BJ (cell line): ENCODE data around the gene ELK1. TPM values are rescaled to one million over a fixed set of nuclear protein-coding genes. Genes with fewer than 3 reads are reported as not detected.

ENCODE experiments used
- CTCF ChIA-PET: fragments of 350-600 bp; formaldehyde crosslinking; extraction: SDS; loops from one replicate; lab custom pipeline; 2021; ENCODE audit warnings: antibody characterized with exemption, inconsistent platforms; lab: Yijun Ruan, JAX
- POLR2A ChIA-PET: fragments of 300-600 bp; sonication (Branson Sonifier 250); formaldehyde crosslinking; extraction: SDS; loops from one replicate; lab custom pipeline; 2021; ENCODE audit warnings: antibody characterized with exemption; lab: Charles Lee
- DNase-seq: peaks from one replicate; pipeline ENCODE4 v3.0.0-alpha.2; 2011; ENCODE audit warnings: low read depth
- H3K27me3 ChIP-seq: 2 replicates; pipeline ENCODE4 v1.6.0; 2011; ENCODE audit warnings: low read length; ENCODE audit not compliant: control insufficient read depth, insufficient read depth
- H3K36me3 ChIP-seq: 2 replicates; pipeline ENCODE4 v1.5.1; 2011; ENCODE audit warnings: low read length; ENCODE audit not compliant: control insufficient read depth, insufficient read depth
- H3K4me3 ChIP-seq: 2 replicates; pipeline ENCODE4 v1.5.1; 2011; ENCODE audit warnings: low read depth, mild to moderate bottlenecking, control low read depth, low read length
- CTCF ChIP-seq: IDR thresholded peaks from 2 replicates; pipeline ENCODE4 v1.5.1; 2011; ENCODE audit warnings: low read depth, mild to moderate bottlenecking, control low read depth, inconsistent platforms, low read length, moderate library complexity; ENCODE audit not compliant: insufficient read depth
- polyA plus RNA-seq: library from polyadenylated mRNA; depleted of rRNA; stranded (reverse); fragments of >200 nt; gene quantifications from 2 replicates; pipeline ENCODE4 v1.2.3, GENCODE V29; 2011

The ELK1 gene
- polyA plus RNA-seq, 1 experiment = 22.4 TPM

DNA sequence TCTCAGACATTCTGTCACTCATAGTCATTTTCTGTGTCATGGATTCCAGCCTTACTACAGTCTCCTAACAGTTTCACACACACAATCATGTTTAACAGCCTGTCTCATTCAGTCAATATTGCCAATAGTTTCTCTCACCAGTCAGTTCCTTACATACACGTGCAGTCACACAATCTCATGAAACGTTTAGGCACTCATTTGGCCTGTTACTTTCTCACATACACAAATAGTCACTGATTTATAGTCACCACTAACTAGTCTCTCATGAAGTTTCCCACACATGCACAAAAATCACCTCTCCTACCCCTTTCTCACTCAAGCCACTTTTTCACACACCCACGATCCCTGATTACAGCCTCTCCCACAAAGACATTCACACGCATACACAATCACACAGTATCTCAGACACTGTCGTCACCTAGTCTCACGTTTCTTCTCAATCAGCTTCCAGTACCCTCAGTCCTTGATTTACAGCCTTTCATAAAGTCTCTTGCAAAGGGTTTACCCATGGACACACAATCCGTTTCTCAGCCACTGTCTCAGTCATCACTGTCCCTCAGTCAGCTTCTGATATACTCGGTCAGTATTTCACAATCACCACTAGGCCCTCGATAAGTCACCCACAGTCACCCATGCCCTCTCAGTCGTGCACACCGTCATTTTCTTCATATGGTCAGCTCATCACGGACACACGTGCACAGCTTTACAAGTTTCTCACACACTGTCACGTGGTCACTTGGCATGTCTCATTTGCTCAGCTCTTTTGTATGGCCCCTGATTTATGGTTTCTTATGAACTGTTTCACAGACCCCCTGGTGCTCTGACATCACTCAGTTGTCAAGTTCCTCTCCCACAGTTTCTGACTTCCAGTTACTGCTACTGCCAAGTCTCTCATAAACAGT is 16.4 kb downstream of the ELK1 start:
- ChIA-PET CTCF (interaction anchor here (0.6 to 2.8 kb wide), 2 partner anchors 10 to 142 kb away, joined by 3 to 7 read pairs; no protein-coding TSS in a partner anchor), POLR2A (no interaction called here)
- Histone ChIP-seq H3K27me3 (no peaks in the 10 kb centered on the region), H3K4me3 (no peak overlapping the region), H3K36me3 (peaks cover 3% of the 10 kb centered on the region)
- TF ChIP-seq CTCF = no peak
- DNase-seq = no peak

DNA sequence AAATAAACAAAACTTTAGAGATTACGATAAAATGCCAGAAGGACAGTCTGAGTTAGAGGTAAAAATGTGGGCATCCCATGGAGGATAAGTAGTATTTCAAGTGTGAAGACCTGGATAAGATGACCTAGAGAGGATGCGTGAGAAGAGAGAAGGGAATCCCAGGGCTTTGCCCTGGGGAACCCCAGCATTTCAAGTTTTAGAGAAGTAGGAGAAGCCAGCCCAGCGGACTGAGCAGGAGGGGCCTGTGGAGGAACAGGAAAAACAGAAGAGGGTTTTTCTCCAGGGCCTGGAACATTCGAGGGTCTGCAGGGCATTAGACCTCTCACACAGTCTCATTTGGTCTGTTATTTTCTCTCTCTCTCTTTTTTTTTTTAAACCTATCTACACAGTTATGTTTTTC is 17.7 kb downstream of the ELK1 start:
- H3K36me3 ChIP-seq = peaks cover 3% of the 10 kb centered on the region
- TF ChIP-seq CTCF = no peak
- CTCF ChIA-PET = no interaction called here
- no peak for DNase-seq
- no peak overlapping the region for H3K4me3 ChIP-seq
- POLR2A ChIA-PET = no interaction called here
- no peaks in the 10 kb centered on the region for H3K27me3 ChIP-seq

DNA sequence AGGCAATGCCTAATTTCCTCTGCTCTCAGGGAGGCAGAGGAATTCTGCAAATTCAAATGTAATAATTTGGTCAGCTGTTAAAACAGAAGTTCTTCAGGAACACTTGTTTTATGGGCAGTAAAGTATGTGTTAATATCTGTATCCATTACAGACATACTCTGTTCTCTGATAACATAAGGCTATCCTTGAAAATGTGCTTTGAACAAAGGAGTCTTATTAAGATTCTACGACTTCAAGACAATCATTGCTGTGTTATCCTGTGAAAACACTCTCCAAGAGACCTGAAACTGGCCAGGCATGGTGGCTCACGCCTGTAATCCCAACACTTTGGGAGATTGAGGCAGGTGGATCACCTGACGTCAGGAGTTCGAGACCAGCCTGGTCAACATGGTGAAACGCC is 18.7 kb downstream of the ELK1 start:
- TF ChIP-seq CTCF = no peak
- Histone ChIP-seq H3K27me3 (no peaks in the 10 kb centered on the region), H3K36me3 (peaks cover 1% of the 10 kb centered on the region), H3K4me3 (no peak overlapping the region)
- ChIA-PET CTCF (no interaction called here), POLR2A (no interaction called here)
- no peak for DNase-seq

DNA sequence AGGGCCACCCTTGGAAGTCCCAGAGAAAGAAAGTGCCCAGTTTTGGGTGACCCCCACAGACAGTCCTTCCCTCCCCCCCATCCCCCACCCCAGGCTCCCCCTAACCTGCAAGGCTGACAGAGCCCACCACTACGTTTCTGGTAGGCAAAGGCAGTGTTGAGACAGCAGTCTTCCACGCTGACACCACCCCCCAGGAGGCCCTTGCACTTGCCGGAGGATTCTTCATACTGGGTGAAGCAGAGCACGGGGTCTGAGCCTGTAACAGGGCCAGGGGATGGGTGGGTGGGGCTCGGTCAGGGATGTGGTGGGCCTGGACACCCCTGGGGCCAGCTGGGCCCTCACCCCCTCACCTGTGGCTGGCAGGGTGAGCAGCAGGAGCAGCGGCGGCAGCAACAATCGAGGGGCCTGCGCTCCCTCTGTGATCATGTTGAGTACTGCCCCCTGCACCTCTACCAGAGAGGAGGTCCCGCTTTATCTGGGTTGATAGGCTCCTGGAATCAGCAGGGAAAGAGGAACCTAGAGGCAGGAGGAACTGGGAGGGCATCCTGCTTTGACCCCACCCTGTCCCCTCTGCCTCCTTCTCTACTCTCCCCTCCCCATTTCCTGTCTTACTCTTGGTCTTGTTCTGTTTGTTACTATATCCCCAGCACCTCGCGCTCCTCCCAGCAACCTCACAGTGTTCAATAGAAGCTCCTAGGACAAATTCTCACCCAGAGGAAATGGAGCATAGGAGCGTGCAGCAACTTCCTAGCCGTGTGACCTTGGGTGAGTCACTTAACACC is 20.8 kb downstream of the ELK1 start, which contains the start of gene CFP:
CFP (minus strand) TSS at position 512 of the 782 bp plus-strand sequence; CDS start at position 426, 86 bp downstream.
- ChIA-PET CTCF (interaction anchor here (1.3 kb wide), 1 partner anchor 15 kb away, joined by 3 read pairs; no protein-coding TSS in a partner anchor), POLR2A (no interaction called here)
- no peak for TF ChIP-seq CTCF
- no peak within 1 kb of the TSS for H3K4me3 ChIP-seq
- DNase-seq = no peak
- no peaks in the 10 kb centered on the region for H3K27me3 ChIP-seq
- H3K36me3 ChIP-seq = no peaks in the 10 kb centered on the region; the same call in 1 of the 2 replicates

DNA sequence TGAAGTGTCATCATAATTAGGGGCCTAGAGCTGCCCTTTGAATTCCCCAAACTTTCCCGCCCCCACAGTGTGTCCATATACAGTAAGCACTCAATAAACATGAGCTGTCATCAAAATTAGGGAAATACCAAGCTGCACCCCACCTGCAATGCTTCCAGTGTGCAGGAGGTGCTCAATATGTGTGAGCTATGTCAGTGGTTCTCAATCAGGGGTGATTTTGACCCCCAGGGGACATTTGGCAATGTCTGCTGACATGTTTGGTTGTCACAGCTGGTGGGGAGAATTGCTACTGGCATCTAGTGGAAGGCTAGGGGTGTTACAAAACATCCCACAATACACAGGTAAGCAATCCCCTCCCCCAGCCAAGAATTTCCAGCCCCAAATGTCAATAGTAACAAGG is 21.4 kb downstream of the ELK1 start:
- POLR2A ChIA-PET = no interaction called here

More for the DNA sequence above, 21.4 kb downstream of the ELK1 start:
- H3K4me3 ChIP-seq = no peak overlapping the region
- no peak for TF ChIP-seq CTCF
- no peaks in the 10 kb centered on the region for H3K27me3 ChIP-seq
- H3K36me3 ChIP-seq = no peaks in the 10 kb centered on the region
- CTCF ChIA-PET = no interaction called here
- DNase-seq = no peak
